Small intestine (tissue), 16 donors: Measurements from ENCODE around the gene NDC1. TPM values are rescaled to one million over a fixed set of nuclear protein-coding genes. Genes with fewer than 3 reads are reported as not detected.
"Not testable (repeated sequence)": the region's sequence is repeated elsewhere in the genome, so short reads cannot be mapped to it uniquely, and the experiment has no call there.

Source experiments
- DNase-seq, 2 donors: peaks; one replicate each; pipeline versions ENCODE4 v3.0.0 to v3.0.0-alpha.2; 2013
- FAIRE-seq: peaks from 2 replicates; lab custom pipeline; 2012; peaks lifted over from hg19 to GRCh38; lab: Jason Lieb, UNC
- H3K27ac ChIP-seq, 3 donors: one replicate each; pipeline ENCODE4 v1.5.1; 2013; ENCODE audit warnings: low read length in 2 of 3, mild to moderate bottlenecking in 2 of 3, control low read depth in 1 of 3, inconsistent platforms in 1 of 3, low read depth in 1 of 3, moderate library complexity in 1 of 3
- H3K27me3 ChIP-seq, 3 donors: one replicate each; pipeline ENCODE4 v1.6.1; 2013; ENCODE audit warnings: low read length in 3 of 3, inconsistent platforms in 1 of 3; ENCODE audit not compliant: control insufficient read depth in 3 of 3, insufficient read depth in 3 of 3
- H3K36me3 ChIP-seq, 3 donors: one replicate each; pipeline ENCODE4 v1.6.1; 2013; ENCODE audit warnings: low read length in 3 of 3, inconsistent platforms in 1 of 3, low read depth in 1 of 3, mild to moderate bottlenecking in 1 of 3, moderate library complexity in 1 of 3; ENCODE audit not compliant: control insufficient read depth in 3 of 3, insufficient read depth in 2 of 3
- H3K4me1 ChIP-seq, 3 donors: one replicate each; pipeline ENCODE4 v1.6.1; 2013; ENCODE audit warnings: low read length in 2 of 3, inconsistent platforms in 1 of 3, low read depth in 1 of 3, mild to moderate bottlenecking in 1 of 3, moderate library complexity in 1 of 3; ENCODE audit not compliant: control insufficient read depth in 3 of 3, insufficient read depth in 2 of 3
- H3K4me3 ChIP-seq, 3 donors: one replicate each; pipeline ENCODE4 v1.5.1; 2013; ENCODE audit warnings: low read length in 3 of 3, control low read depth in 1 of 3, inconsistent platforms in 1 of 3, low read depth in 1 of 3, mild to moderate bottlenecking in 1 of 3, moderate library complexity in 1 of 3
- H3K9me3 ChIP-seq, 2 donors: one replicate each; pipeline ENCODE4 v1.6.1; 2013; ENCODE audit warnings: low read depth in 1 of 2, low read length in 1 of 2; ENCODE audit not compliant: control insufficient read depth in 2 of 2, insufficient read depth in 1 of 2
- WGBS, 3 donors: extraction: QIAGEN DNeasy Blood & Tissue Kit; methylation state at CpG; one replicate each; pipeline ENCODE4 v1.1.7; 2013; 5-methylcytosine and 5-hydroxymethylcytosine counted together
- long read RNA-seq, 10 donors: transcript quantifications; one replicate each; lab custom pipeline, GENCODE V29; 2026
- polyA plus RNA-seq, 4 donors: library from polyadenylated mRNA; stranded (reverse) in 3 of 4; unstranded in 1 of 4; fragments of 200-250 nt in 3 of 4; fragments of 120-200 nt in 1 of 4; gene quantifications; one replicate each; pipeline versions ENCODE4 v1.2.1 to v1.2.3, GENCODE V29; 2013
- donor health status: healthy with polysubstance abuse.
- donor health status: control.
- donor health status: control.
- donor health status: Bipolar disorder and iron deficiency.
- donor health status: healthy.

Gene NDC1, protein sequence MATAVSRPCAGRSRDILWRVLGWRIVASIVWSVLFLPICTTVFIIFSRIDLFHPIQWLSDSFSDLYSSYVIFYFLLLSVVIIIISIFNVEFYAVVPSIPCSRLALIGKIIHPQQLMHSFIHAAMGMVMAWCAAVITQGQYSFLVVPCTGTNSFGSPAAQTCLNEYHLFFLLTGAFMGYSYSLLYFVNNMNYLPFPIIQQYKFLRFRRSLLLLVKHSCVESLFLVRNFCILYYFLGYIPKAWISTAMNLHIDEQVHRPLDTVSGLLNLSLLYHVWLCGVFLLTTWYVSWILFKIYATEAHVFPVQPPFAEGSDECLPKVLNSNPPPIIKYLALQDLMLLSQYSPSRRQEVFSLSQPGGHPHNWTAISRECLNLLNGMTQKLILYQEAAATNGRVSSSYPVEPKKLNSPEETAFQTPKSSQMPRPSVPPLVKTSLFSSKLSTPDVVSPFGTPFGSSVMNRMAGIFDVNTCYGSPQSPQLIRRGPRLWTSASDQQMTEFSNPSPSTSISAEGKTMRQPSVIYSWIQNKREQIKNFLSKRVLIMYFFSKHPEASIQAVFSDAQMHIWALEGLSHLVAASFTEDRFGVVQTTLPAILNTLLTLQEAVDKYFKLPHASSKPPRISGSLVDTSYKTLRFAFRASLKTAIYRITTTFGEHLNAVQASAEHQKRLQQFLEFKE
- 10 to 100 TPM in 2 of 4 donors, 1 to 10 TPM in 2; 1.1 to 20.2 (median 9.2) TPM for polyA plus RNA-seq
- long read RNA-seq, donor 1, result 0 reads
- long read RNA-seq, donor 2, result 0 reads
- long read RNA-seq, donor 3, result 0 reads
- long read RNA-seq, donor 4, result 0 reads
- long read RNA-seq, donor 5, result 0 reads
- long read RNA-seq, donor 6, full-length matches to known transcripts, result 1 of 1 reads
- long read RNA-seq, donor 6, partial matches to known transcripts, result 0 of 1 reads
- long read RNA-seq, donor 6, other reads (novel, unspliced or antisense), result 0 of 1 reads
- long read RNA-seq, donor 7, result 0 reads
- long read RNA-seq, donor 8, full-length matches to known transcripts, result 1 of 1 reads
- long read RNA-seq, donor 8, partial matches to known transcripts, result 0 of 1 reads
- long read RNA-seq, donor 8, other reads (novel, unspliced or antisense), result 0 of 1 reads
- long read RNA-seq, donor 9, result 0 reads
- long read RNA-seq, donor 10, full-length matches to known transcripts, result 2 of 2 reads
- long read RNA-seq, donor 10, partial matches to known transcripts, result 0 of 2 reads
- long read RNA-seq, donor 10, other reads (novel, unspliced or antisense), result 0 of 2 reads

DNA sequence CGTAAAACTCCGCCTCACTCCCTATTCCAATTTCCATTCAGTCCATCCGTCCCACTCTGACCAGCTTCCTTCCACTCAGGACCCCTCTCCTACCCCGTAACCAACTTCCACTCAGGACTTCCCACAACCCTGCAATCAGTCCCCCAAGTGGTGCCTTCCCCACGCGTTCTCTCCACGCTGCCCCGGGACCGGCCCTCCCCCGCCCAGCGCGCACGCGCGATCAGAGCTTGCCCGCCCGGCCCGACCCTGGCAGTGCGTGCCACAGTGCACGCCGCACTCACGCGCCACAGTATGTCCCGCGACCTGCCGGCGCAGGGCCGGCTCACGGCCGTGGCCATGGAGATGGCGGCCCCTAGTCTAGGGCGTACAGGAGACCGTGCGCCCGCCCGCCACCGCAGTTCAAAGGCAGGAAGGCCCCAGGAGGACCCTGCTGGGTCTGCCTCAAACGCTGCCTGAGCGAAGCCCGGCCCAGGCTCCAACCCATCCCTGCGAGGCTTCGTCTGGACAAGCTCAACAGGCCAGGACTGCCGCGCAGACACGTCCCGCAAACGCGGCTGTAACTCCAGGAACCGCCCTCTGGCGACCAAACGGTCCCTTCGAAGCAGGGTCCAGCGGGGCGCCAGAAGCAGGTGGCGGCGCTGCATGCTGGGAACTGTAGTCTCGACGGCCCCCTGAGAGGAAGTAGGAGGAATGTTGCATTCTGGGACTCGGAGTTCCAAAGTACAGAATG lies at the start of gene NDC1:
TSS of gene NDC1 (minus strand) at position 373 of the 730 bp plus-strand sequence. CDS start at position 338, 35 bp downstream.
- FAIRE-seq (no peak), DNase-seq (peak; percentile 98 to 99)
- peaks cover 0 to 2% (median 0%) of the 10 kb centered on the region in 3 donors for H3K36me3 ChIP-seq
- 0 to 1% (median 0%) methylated on average over 58 to 59 of the region's 59 CpGs for WGBS, 3 donors
- no peaks in the 10 kb centered on the region for H3K27me3 ChIP-seq
- H3K9me3 ChIP-seq, result peaks cover 0 to 3% of the 10 kb centered on the region in 2 donors
- H3K4me1 ChIP-seq, result no peaks in the 10 kb centered on the region
- peak within 1 kb of the TSS; percentile 98 for H3K27ac ChIP-seq
- peak within 1 kb of the TSS; percentile 75 to 94 (median 91) for H3K4me3 ChIP-seq

DNA sequence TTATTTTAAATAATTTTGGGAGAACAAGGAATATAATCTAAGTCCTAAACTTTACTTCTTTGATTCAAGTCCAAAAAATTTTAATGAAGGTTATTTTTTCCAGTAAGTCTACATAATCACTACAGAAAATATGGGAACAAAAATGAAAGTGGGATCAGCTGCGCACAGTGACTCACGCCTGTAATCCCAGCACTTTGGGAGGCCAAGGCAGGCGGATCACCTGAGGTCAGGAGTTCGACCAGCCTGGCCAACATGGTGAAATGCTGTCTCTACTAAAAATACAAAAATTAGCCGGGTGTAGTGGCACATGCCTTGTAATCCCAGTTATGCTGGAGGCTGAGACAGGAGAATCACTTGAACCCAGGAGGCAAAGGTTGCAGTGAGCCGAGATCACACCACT lies 45.5 kb upstream of the NDC1 start:
- H3K9me3 ChIP-seq, H3K4me1 ChIP-seq, H3K27me3 ChIP-seq, H3K27ac ChIP-seq, FAIRE-seq, H3K4me3 ChIP-seq, DNase-seq: not testable (repeated sequence)
- peaks cover 2 to 12% (median 3%) of the 10 kb centered on the region in 3 donors for H3K36me3 ChIP-seq
- WGBS, 3 donors, result 94 to 98% (median 94%) methylated on average over 6 of the region's 6 CpGs

DNA sequence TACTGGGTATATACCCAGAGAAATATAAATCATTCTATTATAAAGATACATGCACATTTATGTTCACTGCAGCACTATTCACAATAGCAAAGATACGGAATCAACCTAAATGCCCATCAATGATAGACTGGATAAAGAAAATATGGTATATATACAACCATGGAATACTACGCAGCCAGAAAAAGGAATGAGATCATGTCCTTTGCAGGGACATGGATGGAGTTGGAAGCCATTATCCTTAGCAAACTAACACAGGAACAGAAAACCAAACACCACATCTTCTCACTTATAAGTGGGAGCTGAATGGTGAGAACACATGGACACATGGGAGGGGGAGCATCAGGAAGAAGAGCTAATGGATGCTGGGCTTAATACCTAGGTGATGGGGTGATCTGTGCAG lies 43.8 kb upstream of the NDC1 start:
- H3K36me3 ChIP-seq, result peaks cover 2 to 21% (median 3%) of the 10 kb centered on the region in 3 donors
- 92 to 98% (median 97%) methylated on average over 2 of the region's 2 CpGs for WGBS, 3 donors
- not testable (repeated sequence) for H3K27me3 ChIP-seq, FAIRE-seq, H3K4me3 ChIP-seq, H3K4me1 ChIP-seq, DNase-seq, H3K9me3 ChIP-seq, H3K27ac ChIP-seq

DNA sequence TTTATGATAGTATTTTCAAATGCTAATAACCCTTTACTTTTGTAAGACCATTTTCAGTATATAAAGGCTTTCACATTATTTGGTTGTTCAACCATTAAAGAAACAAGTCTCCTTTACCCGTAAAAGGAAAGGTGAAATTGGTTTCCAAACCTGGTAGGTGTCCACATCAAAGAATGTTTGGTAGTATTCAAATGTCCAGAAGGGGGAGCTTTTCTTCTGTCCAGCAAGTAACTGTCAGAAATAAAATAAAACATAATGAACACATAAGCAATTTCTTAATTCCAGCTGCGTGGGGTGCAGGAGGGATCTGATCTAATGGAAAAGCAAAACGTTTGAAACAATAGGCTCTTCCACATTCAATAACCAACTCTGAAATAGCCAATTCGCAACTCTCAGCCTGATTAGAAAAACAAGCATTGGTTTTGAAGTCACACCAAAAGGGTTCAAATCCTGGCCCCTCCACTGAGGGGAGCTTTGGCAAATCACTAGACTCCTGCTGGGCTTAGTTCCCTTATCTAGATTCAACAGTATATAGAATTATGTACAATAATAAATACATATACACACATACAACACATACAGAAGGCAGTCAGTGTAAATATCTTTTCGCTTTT lies 40.5 kb upstream of the NDC1 start:
- Histone ChIP-seq H3K36me3 (peaks cover 5 to 25% (median 5%) of the 10 kb centered on the region in 3 donors), H3K4me1 (no peaks in the 10 kb centered on the region), H3K4me3 (no peak overlapping the region), H3K27ac (no peak overlapping the region), H3K27me3 (no peaks in the 10 kb centered on the region), H3K9me3 (no peaks in the 10 kb centered on the region)
- WGBS, 3 donors, result 48 to 53% (median 53%) methylated on average over 5 of the region's 5 CpGs
- FAIRE-seq (no peak), DNase-seq (peak; percentile 46 to 53)

DNA sequence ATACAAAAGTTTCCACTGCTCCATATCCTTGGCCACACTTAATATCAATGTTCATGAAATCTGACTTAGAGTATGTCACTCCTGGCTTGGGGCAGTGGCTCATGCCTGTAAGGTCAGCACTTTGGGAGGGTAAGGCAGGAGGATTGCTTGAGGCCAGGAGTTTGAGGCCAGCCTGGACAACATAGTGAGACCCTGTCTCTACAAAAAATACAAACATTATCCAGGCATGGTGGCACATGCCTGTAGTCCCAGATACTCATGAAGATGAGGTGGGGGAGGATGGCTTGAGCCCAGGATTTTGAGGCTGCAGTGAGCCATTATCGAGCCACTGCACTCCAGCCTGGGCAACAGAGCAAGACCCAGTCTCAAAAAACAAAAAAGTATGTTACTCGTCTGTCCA lies 37.1 kb upstream of the NDC1 start:
- H3K27ac ChIP-seq, H3K9me3 ChIP-seq, FAIRE-seq, DNase-seq, H3K4me3 ChIP-seq, H3K27me3 ChIP-seq, H3K4me1 ChIP-seq: not testable (repeated sequence)
- H3K36me3 ChIP-seq, result peaks cover 7 to 34% (median 11%) of the 10 kb centered on the region in 3 donors
- WGBS, 3 donors, result 96 to 100% (median 97%) methylated on average over 2 of the region's 2 CpGs

DNA sequence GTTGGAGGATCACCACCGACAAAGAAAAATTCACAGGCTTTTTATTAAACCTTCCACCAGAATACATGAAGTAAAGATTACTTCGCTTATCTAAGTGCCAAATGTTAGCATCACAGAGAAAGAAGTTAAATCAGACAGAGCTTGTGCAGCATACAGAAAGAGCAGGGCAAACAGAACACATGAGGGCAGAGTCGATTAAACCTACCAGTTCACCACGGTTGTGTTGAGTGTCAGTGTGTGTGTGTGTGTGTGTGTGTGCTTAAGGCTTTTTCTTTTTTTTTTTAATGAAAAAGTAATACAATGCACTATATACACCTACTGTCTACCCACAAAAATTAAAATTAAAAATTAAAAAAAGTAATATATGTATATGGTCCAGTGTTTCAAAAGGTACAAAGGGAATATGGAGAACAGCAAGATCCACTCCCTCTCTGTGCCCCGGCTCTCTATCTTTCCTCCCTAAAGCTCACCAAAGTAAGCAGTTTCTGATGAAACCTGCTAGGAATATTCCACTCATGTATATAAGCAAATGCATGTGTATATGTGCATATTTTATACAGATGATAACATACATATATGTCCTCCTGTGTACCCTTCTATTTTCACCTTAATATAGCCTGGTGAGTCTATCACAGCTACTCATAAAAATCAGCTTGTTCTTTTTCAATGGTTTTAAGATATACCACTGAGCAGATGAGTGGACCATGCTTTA lies 33.8 kb upstream of the NDC1 start:
- H3K9me3 ChIP-seq, result no peaks in the 10 kb centered on the region
- FAIRE-seq (no peak), DNase-seq (no peak)
- H3K27me3 ChIP-seq, result no peaks in the 10 kb centered on the region
- no peak overlapping the region for H3K4me3 ChIP-seq
- peaks cover 9 to 28% (median 12%) of the 10 kb centered on the region in 3 donors for H3K36me3 ChIP-seq
- 76 to 89% (median 77%) methylated on average over 5 of the region's 5 CpGs for WGBS, 3 donors
- H3K4me1 ChIP-seq, result no peaks in the 10 kb centered on the region
- no peak overlapping the region for H3K27ac ChIP-seq

DNA sequence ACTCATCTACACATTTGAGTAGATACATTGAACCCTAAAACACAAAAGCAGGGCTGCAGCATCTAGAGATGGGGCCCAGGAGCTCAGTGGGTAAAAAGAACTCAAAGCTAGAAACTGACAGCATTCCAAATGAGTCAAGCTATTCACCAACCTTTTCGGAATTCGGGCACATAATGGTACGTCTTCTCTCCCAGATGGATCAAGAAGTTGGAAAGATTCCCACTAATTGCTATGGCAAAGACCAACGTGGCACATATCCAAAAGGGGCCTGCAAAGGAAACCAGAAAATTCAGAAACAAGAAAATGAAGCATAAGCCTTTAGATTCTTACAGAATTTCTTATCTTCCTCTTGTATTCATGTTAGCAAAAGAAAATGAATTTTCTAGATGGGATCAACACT lies 33.1 kb upstream of the NDC1 start:
- no peak overlapping the region for H3K27ac ChIP-seq
- no peaks in the 10 kb centered on the region for H3K27me3 ChIP-seq
- no peak overlapping the region for H3K4me3 ChIP-seq
- no peaks in the 10 kb centered on the region for H3K4me1 ChIP-seq
- 81 to 87% (median 83%) methylated on average over 4 of the region's 4 CpGs for WGBS, 3 donors
- H3K9me3 ChIP-seq, result no peaks in the 10 kb centered on the region
- DNase-seq (no peak), FAIRE-seq (no peak)
- H3K36me3 ChIP-seq, result peaks cover 9 to 29% (median 12%) of the 10 kb centered on the region in 3 donors
